ENCODE data around the gene FHIP1A.

- no peak for TF ChIP-seq GATA3 (IDR thresholded peaks at IDR 0.05; ENCODE audit: low read depth, low read length)
- no peak for TF ChIP-seq GATA2 (IDR thresholded peaks at IDR 0.05; ENCODE audit: low read depth, low read length)
Measured at GRCh38 chr4:151458148-151458547, 49.2 kb downstream of the FHIP1A start.

Measured in SH-SY5Y (cell line).